Pulmonary artery endothelial cell (primary cell): Measurements from ENCODE around the gene PTPRN2. TPM values are rescaled to one million over a fixed set of nuclear protein-coding genes. Genes with fewer than 3 reads are reported as not detected.

Experiments
- DNase-seq: peaks from one replicate; pipeline ENCODE4 v3.0.0-alpha.2; 2011; ENCODE audit warnings: low read depth, low spot score
- total RNA-seq: library from RNA; depleted of rRNA; stranded (reverse); fragments of >200 nt; gene quantifications from 2 replicates; pipeline ENCODE4 v1.2.3, GENCODE V29; 2014

PTPRN2 gene
- total RNA-seq, 1 donor from 2014 or later, result 0.53 TPM

DNA sequence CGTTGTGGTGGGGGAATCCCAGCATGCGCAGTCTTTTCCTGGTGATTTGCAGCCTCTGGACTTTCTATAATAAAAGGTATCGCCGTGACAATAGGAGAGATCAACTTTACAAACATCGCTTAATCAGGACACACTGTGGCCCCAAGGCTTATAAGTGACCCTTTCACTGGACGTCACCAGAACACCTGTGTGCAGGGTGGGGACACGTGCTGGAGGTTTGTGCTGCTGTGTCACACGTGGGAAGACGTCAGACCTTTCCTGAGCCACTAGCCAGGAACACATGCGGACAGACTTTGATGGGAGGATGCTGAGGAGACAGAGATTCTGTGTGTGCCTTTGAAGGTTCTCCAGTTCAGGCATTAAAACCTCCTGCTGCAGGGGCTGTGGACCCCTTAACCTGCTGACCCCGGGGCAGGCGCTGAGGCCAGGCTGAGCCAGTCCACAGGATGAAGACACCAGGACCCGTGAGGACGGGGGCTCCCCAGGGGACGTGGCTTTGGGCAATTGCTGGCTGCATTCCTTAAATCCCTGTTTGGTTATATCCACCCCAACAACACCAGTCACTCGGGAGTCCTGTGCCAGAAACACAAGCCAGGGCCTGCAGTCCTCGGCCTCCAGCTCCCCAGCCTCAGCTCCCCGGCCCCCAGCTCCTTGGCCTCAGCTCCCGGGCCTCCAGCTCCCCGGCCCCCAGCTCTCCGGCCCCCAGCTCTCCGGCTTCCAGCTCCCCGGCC lies 183.4 kb downstream of the PTPRN2 start:
- no peak for DNase-seq

DNA sequence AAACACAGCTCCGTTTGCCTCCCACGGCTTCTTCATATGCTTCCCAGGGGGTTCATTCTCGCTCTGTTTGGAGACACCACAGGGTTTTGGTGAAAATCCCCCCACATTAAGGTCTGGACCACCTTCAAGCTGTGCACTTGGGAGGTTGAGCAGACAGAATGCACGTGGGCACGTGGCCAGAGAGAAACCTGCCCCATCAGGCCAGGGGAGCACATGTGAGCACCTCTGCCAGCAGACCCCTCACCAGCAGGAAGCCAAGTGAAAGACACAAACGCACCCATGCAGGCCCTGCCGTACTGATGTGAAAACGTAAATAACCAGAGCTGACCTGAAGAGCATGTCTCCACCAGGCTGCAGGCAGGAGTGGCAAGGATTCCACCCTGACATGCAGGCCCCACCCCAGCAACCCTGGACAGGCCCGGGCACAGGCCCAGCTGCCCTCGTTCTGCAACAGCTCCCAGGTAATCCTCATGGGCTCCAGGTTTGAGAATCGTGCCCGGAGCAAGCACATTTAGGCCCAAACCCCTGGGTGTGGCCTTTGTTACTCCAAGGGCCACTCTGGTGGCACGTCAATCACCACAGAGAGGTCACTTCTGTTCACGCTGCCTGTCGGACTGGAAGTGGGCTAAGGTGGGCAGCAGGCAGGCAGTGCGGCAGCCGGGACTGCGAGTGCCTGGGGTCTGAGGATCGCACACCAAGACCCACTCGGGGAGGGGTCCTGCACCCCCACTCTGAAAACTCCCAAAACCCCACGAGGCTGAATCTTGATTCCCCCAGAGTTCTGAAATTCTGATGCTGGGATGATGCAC lies 184.4 kb downstream of the PTPRN2 start:
- no peak for DNase-seq

DNA sequence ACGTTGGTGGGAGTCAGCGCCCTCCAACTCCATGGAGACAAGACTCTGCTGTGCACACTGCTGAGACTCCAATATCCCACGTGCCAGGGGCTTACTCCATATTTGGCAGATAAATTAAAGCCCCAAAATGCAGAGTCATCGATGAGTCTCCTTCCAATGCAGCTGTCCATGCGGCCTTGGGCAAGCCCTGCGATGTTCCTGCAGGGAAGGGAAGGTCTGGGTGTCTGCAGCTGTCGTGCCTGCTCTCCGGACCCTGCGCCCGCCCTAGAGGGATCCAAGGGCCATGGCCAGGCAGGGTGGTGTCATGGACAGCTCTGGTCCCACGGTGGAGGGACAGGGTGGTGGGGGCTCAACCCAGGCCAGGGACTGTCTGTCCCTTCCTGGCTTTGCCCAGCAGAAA lies 185.2 kb downstream of the PTPRN2 start:
- DNase-seq, result no peak

DNA sequence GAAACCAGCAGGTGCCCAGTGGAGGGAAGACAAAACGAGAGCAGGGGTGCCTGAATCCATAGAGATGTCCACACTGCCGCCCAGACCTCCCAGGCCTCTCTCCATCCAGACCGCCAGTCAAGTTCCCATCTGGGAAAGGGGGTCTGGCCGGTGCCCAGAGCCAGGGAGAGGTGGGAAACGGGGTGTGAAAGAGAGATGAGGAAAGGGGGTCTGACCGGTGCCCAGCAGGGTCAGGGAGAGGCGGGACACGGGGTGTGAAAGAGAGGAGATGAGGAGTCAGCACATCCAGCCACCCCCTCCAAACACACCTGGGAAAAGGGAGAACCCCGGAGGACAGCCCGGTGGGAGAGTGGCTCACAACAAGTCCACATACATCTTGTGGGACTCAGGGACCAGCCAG lies 185.8 kb downstream of the PTPRN2 start:
- DNase-seq, result no peak

DNA sequence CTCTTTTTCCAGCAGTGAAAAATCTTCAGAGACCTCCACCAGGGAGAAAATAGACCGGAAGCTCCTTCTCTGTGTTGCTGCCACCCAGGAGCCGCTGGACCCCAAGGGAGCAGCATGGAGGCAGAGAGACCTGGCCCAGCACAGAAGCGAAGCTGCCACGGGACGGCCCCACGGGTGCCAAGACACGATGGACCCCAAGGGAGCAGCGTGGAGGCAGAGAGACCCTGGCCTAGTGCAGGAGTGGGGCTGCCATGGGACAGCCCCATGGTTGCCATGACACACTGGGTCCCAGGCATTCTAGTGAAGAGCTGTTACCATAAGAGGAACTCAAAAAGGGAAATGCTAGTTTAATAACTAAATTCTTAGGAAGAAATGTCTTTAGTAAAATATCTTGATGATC lies 186.3 kb downstream of the PTPRN2 start:
- DNase-seq, result no peak

DNA sequence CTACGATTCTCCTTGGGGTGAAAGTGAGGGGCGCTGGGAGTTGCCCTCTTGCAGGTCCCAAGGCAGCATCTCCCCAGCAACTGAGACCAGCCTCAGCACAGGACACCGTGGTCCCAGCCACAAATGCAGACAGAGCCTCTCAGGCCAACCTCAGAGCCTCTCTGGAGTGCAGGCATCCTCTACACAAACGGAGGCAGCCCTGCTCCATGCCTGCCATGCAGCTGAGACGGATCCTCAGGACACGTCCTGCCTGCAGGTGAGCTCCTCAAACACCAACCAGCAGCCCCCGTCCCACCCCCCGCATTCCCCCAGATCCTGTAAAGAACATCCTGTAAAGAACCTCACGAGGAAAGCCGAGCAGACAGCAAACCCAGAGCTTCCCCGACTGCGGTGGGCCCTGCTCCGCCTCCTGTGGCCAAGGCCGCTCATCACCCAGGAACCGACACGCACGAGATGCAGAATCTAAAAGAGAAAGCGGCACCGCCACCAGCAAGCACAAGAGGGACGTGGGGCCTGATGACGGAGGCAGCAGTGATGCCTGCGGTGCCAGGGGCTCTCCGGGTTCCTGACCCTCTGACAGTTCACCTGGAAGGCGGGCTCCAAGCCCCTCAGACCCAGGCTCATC lies 186.9 kb downstream of the PTPRN2 start:
- DNase-seq, result no peak

DNA sequence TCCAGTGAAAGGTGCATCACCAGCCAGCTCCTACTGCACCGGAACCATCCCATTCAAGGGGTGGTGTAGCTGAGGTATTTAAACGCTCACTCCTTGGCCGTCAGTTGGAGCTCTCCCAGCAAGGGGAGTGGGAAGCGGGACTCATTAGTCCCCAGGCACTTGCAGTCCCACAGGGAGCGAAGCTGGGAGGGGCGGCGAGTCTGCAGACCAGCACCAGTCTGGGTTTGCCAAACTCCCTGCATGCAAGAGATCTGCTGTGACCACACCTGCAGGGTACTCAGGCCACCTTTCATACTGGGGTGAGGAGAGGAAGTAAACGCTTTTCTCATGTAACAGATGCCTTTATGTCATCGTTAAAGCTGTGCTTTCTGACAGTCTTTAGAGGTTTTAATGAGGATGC lies 187.9 kb downstream of the PTPRN2 start:
- DNase-seq, result no peak

DNA sequence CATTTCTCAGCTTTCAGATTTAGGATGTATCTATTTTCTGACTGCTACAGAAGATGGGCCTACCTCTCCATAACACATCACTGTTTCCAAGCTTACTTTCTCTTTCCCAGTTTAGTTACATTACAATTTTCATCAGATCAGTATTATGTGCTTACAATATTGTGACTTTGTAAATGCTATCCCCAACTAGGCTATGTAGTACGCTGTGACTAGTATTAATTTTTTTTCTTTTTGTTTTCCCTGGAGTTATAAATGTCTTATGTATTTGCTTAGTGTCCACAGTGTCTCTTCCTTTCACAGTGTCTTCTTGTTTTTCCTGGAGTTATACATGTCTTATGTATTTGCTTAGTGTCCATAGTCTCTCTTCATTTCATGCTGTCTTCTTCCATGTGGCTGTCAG lies 188.9 kb downstream of the PTPRN2 start:
- no peak for DNase-seq

DNA sequence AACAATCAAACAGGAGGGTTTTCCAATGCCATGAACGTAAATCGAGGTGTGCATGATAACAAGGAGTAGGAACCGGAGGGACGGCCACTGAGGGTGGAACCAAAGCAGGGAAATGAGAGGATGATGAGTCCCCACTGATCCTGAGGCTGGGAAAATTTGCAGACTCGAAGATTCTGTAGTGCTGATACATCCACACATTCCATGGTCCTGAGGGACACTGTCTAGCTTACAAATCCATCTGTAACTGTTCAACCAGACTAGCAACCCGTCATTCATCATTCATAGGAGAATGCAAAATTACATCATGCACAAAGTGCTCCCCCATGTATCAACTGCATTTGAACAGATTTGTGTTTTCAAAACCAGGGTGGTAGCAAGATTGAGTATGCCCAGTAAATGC lies 189.7 kb downstream of the PTPRN2 start:
- DNase-seq, result no peak

DNA sequence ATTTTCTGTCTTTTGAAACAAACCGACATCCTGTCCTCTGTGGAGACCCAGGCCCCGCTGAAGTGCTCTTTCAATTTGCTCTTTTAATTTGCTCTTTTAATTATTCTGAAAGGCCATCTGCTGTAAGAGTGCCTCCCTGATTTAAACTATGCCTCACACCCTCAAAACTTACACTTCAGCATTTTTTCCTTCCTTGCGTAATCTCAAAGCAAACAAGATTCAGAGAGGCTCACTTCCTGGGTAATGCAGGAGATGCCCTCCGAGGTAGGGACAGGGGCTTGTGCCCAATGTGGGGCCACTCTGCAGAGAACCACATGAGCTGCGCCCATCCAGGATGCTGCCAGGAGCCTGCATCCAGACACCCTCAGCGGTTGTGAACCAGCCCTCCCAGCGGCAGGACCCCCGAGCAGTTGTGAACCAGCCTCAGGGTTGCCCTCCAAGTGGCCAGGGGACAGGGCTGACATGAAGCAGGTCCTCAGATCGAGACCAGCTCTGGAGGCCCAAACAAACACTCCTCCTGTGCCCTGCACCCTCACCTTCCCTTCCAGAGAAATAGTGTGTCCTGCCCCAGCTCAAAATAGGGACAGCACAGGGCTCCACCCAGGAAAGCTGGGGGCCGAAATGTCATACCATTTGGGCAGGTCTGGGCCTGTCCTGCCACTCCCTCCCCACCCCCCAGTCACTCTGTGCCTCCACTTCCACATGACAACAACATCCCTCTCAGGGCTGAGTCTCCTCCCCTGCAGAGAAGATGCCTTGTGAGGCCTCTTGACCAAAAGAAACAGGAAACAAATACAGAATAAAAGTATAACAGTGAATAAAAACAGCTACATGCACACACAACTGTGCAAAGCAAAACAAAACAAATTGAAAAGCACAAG lies 190.4 kb downstream of the PTPRN2 start:
- DNase-seq, result no peak

DNA sequence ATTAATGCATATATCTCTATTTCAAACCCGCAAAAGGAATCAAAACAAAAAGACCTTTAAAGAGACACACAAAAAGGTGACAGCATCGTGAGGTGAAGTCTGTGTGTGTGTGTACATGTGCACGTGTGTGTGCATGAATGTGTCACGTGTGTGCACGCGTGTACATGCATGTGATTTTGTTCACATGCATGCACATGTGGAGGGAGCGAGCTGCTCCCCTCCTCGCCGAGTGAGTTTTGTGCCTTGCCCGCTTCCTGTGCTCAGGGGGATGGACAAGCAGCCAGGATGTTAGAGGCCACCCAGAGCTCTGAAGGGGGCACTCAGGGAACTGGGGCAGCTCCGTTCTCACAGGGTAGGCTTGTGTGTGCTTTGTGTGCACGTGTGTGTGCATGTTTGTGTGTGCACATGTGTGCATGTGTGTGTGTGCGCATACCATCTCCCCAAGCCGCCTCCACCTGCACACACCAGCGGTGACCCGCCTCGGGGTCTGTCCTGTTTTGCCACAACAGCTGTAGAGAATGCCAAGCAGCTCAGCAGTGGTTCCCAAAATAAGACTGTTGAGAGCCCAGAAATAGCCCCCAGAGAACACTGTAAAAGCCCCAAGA lies 191.2 kb downstream of the PTPRN2 start:
- no peak for DNase-seq

DNA sequence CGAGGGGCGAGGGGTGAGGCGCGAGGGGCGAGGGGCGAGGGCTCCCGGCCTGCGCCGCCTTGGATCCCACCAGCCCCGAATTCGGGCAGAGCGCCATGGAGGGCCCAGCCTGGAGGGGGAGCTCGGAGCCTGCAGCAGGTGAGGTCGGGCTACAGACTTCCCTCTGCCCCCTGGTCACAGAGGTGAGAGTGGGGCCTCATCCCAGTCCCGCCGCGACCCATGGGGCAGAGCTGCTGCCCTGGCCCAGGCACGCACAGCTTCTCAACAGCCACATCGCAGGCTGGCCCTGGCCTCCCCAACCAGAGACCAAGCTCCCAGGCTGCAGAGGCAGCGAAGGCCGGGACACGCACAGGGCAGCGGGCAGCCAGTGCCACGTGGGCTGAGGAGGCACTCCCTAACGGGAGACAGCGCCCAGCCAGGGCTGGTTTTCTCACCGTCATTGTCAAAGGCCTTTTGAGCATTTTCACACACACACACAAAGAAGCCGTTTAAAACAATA lies 191.8 kb downstream of the PTPRN2 start:
- no peak for DNase-seq

DNA sequence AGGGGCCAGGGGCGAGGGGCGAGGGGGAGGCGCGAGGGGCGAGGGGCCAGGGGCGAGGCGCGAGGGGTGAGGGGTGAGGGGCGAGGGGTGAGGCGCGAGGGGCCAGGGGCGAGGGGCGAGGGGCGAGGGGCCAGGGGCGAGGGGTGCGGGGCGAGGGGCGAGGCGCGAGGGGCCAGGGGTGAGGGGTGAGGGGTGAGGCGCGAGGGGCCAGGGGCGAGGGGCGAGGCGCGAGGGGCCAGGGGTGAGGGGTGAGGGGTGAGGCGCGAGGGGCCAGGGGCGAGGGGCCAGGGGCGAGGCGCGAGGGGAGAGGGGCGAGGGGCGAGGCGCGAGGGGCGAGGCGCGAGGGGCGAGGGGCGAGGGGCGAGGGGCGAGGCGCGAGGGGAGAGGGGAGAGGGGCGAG lies 192.3 kb downstream of the PTPRN2 start:
- DNase-seq, result no peak

DNA sequence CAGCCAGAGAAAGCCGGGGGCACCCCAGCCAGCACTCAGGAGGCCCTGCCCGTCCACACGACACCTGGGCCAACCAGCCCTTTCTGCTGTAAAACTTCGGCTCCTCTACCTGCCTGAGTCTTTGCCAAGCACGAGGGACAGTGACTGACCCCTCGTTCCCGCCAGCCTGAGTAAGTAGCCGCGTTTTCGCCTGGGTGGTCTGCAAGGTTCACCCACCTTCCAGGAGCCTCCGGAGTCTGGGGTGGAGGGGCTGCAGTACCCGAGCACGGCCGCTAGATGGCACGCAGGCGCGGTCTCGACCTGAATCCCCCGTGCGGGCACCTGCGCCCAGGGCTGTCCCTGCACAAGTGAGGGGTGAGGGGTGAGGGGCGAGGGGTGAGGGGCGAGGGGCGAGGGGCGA lies 192.7 kb downstream of the PTPRN2 start:
- no peak for DNase-seq

DNA sequence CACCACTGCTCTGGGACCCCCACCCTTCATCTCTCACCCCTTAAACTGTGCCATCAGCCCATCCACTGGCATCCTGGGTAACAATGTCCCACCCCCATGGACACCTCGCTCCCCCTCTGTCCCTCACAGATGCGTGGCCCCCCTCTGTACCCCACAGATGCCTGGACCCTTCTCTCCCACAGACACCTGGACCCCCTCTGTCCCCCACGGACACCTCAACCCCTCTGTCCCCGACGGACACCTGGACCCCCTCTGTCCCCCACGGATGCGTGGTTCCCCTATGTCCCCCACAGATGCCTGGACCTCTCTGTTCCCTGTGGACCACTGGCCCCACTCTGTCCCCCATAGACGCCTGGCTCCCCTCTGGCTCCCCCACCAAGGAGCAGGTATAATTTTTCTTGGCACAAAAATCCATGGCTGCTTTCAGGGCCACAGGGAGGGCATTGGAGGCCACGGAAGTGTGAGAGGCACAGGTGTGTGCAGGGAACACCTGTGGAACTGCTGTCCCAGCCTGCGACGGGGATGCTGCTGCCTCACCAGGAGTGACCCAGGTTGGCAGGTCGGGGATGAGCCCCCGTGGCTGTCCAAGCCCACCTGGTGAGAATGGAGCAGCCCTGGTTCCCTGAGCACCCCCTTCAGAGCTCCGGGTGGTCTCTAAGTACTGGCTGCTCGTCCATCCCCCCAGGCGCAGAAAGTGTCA lies 193.5 kb downstream of the PTPRN2 start:
- no peak for DNase-seq

DNA sequence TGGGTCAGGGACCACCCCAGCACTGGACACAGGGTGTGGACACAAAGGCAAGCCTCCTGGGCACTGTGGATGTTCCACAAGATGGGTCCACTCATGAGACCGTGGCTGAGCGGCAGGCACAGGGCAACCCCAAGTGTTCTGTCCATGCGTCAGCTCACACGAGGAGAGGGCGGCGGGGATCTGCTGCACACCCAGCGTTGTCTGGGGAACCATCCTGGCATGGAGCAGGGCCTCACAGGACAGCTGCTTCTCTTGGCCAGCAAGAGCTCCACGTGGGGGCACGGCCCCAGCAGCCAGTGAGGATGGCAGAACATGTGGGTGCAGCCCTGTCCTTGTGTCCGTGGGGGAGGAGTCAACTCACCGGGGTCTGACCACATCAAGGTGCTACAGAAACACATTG lies 195.4 kb downstream of the PTPRN2 start:
- no peak for DNase-seq

DNA sequence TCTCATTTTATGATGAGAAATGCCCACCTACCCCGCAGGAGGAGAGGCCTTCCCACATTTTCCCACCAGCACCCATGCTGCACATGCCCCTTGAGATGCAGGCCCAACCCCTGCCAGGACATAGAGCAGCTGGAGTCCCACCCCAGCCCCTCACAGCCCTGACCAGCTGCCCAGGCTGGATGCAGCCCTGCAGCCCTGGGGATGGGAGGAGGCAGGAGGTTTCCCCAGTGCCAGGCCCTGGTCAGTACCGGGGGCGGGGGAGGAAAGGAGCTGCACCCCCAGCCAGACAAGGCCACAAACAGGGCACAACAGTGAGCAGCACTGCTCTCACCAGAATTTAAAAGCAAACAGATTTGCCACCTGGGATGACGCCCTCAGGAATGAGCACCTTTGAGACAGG lies 196.1 kb downstream of the PTPRN2 start:
- no peak for DNase-seq

DNA sequence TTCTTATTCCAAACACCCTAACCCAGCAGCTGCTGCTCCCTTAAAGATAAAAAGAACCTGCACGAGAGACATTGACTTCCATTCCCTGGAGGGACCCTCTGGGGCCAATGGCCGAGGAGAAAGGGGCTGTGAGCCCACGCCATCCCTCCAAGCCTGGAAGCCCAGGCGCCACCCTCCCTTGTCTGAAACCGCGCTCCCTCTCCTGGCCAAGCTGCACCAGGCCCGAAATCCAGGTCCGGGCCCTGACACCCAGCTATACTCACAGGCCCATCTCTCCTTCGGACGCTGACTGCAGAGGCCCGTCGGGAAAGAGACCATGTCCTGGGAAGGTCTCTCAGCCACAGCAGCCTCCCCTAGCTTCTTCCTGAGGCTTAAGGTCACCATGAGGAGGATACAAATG lies 196.5 kb downstream of the PTPRN2 start:
- no peak for DNase-seq

DNA sequence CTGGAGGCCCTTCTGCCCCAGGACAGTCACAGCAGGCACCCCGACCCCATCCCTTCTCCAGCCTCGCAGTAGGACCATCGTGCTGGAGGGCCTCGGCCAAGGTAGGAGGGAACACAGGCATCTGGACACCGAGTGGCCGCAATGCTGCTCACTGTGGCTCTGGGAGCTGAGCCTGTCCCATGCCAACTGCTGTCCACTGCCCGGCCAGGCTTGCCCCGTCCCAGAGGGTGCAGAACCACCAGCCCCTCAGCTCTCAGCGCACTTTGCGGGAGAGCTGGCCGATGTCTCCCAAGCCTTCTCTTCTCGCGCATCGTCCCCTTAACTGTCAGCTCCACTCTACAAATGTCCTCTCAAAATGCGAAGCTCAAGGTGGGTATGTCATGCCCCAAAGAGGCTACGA lies 197.2 kb downstream of the PTPRN2 start:
- DNase-seq, result no peak
